Suprapubic skin (tissue), 4 donors: ENCODE data around the gene YKT6. TPM values are rescaled to one million over a fixed set of nuclear protein-coding genes. Genes with fewer than 3 reads are reported as not detected.
A peak's percentile ranks its signal among the peaks of the same experiment; 100 is the strongest.

ENCODE experiments used
- DNase-seq, 2 donors: peaks; one replicate each; pipeline ENCODE4 v3.0.0-alpha.2; 2019; ENCODE audit warnings: low spot score in 2 of 2
- H3K27ac ChIP-seq: fragments of 200-600 bp; sonication (generic); one replicate; pipeline ENCODE4 v1.5.1; 2019
- H3K27me3 ChIP-seq: fragments of 200-600 bp; sonication (generic); one replicate; pipeline ENCODE4 v1.5.1; 2019
- H3K36me3 ChIP-seq: fragments of 200-600 bp; sonication (generic); one replicate; pipeline ENCODE4 v1.5.1; 2019
- H3K4me1 ChIP-seq: fragments of 200-600 bp; sonication (generic); one replicate; pipeline ENCODE4 v1.5.1; 2019
- H3K4me3 ChIP-seq: fragments of 200-600 bp; sonication (generic); one replicate; pipeline ENCODE4 v1.5.1; 2019; ENCODE audit warnings: mild to moderate bottlenecking
- H3K9me3 ChIP-seq: fragments of 200-600 bp; sonication (generic); one replicate; pipeline ENCODE4 v1.5.1; 2019
- EP300 ChIP-seq: sonication (generic); formaldehyde crosslinking; IDR thresholded peaks from one replicate; pipeline ENCODE4 v1.6.1; 2017; ENCODE audit warnings: antibody characterized with exemption
- POLR2A ChIP-seq, 2 donors: fragments of 450-650 bp; IDR thresholded peaks; one replicate each; pipeline ENCODE4 v1.6.1; 2017; ENCODE audit warnings: antibody characterized with exemption in 2 of 2, mild to moderate bottlenecking in 2 of 2, moderate library complexity in 2 of 2
- POLR2AphosphoS5 ChIP-seq, 3 donors: sonication (generic); formaldehyde crosslinking; IDR thresholded peaks; one replicate each; pipeline ENCODE4 v1.6.1; 2017; ENCODE audit warnings: antibody characterized with exemption in 3 of 3
- WGBS: methylation state at CpG from one replicate; pipeline ENCODE4 v1.1.5; 2018; 5-methylcytosine and 5-hydroxymethylcytosine counted together
- total RNA-seq, 4 donors: library from RNA; depleted of rRNA; stranded (reverse); fragments of >200 nt; gene quantifications; one replicate each; pipeline ENCODE4 v1.1.0, GENCODE V29; 2016
- TF ChIP-seq, protein P1 (sequence below), 2 donors: fragments of 200-600 bp in 1 of 2; fragments of 450-650 bp in 1 of 2; sonication (generic) in 1 of 2; IDR thresholded peaks; one replicate each; pipeline ENCODE4 v1.5.1; 2016 to 2019; ENCODE audit warnings: antibody characterized with exemption in 2 of 2, mild to moderate bottlenecking in 1 of 2, moderate library complexity in 1 of 2

The YKT6 gene
- total RNA-seq, 4 donors from 2014 or later: 40.6 to 52.1 (median 43.5) TPM

DNA sequence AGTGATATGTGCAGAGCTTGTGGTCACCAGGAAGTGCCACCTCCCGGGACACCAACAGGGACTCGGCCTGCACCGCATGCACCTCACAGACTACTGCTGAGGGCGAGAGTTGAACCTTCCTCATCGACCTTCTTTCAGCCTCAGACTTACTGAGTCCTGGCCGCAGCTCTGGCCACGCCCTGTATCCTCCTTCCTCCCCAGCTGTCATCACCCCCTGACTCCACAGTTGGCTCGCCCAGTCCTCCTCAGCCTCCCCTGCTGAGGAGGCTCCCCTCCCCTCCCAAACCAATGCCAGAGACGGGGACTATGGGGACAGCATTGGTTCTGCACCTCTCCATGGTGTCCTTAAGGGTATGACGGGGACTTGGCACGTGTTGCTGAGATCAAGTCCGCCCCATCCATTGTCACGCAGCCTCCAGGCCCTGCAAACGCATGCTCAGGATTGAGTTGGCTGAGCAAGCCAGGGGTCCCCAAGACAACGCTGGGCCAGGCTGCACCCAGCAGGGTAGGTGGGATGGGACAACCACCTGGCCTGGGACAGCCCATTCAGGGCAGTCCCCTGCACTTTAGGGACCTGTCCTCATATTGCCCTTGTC lies 49.0 kb downstream of the YKT6 start:
- no peaks in the 10 kb centered on the region for H3K9me3 ChIP-seq
- no peaks in the 10 kb centered on the region for H3K36me3 ChIP-seq
- H3K4me3 ChIP-seq: no peak overlapping the region
- no peaks in the 10 kb centered on the region for H3K27me3 ChIP-seq
- TF ChIP-seq, protein P1, sequence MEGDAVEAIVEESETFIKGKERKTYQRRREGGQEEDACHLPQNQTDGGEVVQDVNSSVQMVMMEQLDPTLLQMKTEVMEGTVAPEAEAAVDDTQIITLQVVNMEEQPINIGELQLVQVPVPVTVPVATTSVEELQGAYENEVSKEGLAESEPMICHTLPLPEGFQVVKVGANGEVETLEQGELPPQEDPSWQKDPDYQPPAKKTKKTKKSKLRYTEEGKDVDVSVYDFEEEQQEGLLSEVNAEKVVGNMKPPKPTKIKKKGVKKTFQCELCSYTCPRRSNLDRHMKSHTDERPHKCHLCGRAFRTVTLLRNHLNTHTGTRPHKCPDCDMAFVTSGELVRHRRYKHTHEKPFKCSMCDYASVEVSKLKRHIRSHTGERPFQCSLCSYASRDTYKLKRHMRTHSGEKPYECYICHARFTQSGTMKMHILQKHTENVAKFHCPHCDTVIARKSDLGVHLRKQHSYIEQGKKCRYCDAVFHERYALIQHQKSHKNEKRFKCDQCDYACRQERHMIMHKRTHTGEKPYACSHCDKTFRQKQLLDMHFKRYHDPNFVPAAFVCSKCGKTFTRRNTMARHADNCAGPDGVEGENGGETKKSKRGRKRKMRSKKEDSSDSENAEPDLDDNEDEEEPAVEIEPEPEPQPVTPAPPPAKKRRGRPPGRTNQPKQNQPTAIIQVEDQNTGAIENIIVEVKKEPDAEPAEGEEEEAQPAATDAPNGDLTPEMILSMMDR (IDR thresholded peaks at IDR 0.05): no peak
- no peak for TF ChIP-seq POLR2AphosphoS5 (IDR thresholded peaks at IDR 0.05)
- no peak for TF ChIP-seq EP300
- TF ChIP-seq POLR2A (IDR thresholded peaks at IDR 0.05): no peak
- no peak overlapping the region for H3K27ac ChIP-seq
- H3K4me1 ChIP-seq: no peaks in the 10 kb centered on the region
- DNase-seq: no peak
- 86% methylated on average over 15 of the region's 15 CpGs for WGBS

- no peak for DNase-seq
These were observed 50.5 kb downstream of the YKT6 start for GRCh38 chr7:44251269-44251668.

GRCh38 chr7:44251881-44252280 lies 51.1 kb downstream of the YKT6 start:
- no peaks in the 10 kb centered on the region for H3K9me3 ChIP-seq
- DNase-seq: no peak
- H3K4me3 ChIP-seq: no peak overlapping the region
- TF ChIP-seq POLR2A (IDR thresholded peaks at IDR 0.05) (no peak), POLR2AphosphoS5 (IDR thresholded peaks at IDR 0.05) (no peak), EP300 (no peak)
- TF ChIP-seq, protein P1 (IDR thresholded peaks at IDR 0.05): no peak
- H3K4me1 ChIP-seq: no peaks in the 10 kb centered on the region
- no peak overlapping the region for H3K27ac ChIP-seq
- no peaks in the 10 kb centered on the region for H3K27me3 ChIP-seq
- 94% methylated on average over 11 of the region's 12 CpGs for WGBS
- no peaks in the 10 kb centered on the region for H3K36me3 ChIP-seq

More at GRCh38 chr7:44251269-44251668, 50.5 kb downstream of the YKT6 start:
- no peaks in the 10 kb centered on the region for H3K4me1 ChIP-seq
- H3K27me3 ChIP-seq: no peaks in the 10 kb centered on the region
- TF ChIP-seq, protein P1 (IDR thresholded peaks at IDR 0.05): no peak
- TF ChIP-seq EP300 (no peak), POLR2A (IDR thresholded peaks at IDR 0.05) (no peak), POLR2AphosphoS5 (IDR thresholded peaks at IDR 0.05) (no peak)
- H3K9me3 ChIP-seq: no peaks in the 10 kb centered on the region
- 89% methylated on average over 10 of the region's 10 CpGs for WGBS
- no peak overlapping the region for H3K27ac ChIP-seq
- no peaks in the 10 kb centered on the region for H3K36me3 ChIP-seq
- H3K4me3 ChIP-seq: no peak overlapping the region

GRCh38 chr7:44256459-44256858 lies 55.7 kb downstream of the YKT6 start:
- Histone ChIP-seq H3K36me3 (no peaks in the 10 kb centered on the region), H3K27ac (no peak overlapping the region), H3K9me3 (no peaks in the 10 kb centered on the region), H3K4me3 (no peak overlapping the region), H3K27me3 (no peaks in the 10 kb centered on the region), H3K4me1 (peaks cover 32% of the 10 kb centered on the region)
- TF ChIP-seq POLR2AphosphoS5 (IDR thresholded peaks at IDR 0.05) (no peak), EP300 (no peak), POLR2A (IDR thresholded peaks at IDR 0.05) (no peak)
- TF ChIP-seq, protein P1 (IDR thresholded peaks at IDR 0.05): no peak
- WGBS: 100% methylated on average over 1 of the region's 5 CpGs
- DNase-seq: no peak

- peaks cover 32% of the 10 kb centered on the region for H3K4me1 ChIP-seq
- no peak overlapping the region for H3K4me3 ChIP-seq
- TF ChIP-seq POLR2AphosphoS5 (IDR thresholded peaks at IDR 0.05): no peak
- TF ChIP-seq POLR2A (IDR thresholded peaks at IDR 0.05): no peak
- TF ChIP-seq, protein P1 (IDR thresholded peaks at IDR 0.05): no peak
- TF ChIP-seq EP300: no peak
- no peaks in the 10 kb centered on the region for H3K36me3 ChIP-seq
- WGBS: 82% methylated on average over 2 of the region's 6 CpGs
- H3K27ac ChIP-seq: peak overlapping the region; percentile 15
- DNase-seq: no peak
- no peaks in the 10 kb centered on the region for H3K27me3 ChIP-seq
- no peaks in the 10 kb centered on the region for H3K9me3 ChIP-seq
These were observed 56.4 kb downstream of the YKT6 start for GRCh38 chr7:44257213-44257612.
